GM18867 (cell line): ENCODE measurements around the gene LHFPL6.
A peak's percentile ranks its signal among the peaks of the same experiment; 100 is the strongest.

Source experiments
- ATAC-seq: cut with Tn5 transposase; IDR thresholded peaks from one replicate; pipeline ENCODE4 v1.9.1; 2021; ENCODE audit warnings: mild to moderate bottlenecking, moderate library complexity; ENCODE audit not compliant: unreplicated experiment

Gene LHFPL6

GRCh38 chr13:39397226-39397895, 205.6 kb downstream of the LHFPL6 start:
- no peak for ATAC-seq

- no peak for ATAC-seq
Observed at GRCh38 chr13:39394796-39395678, 208.0 kb downstream of the LHFPL6 start.

GRCh38 chr13:39391761-39392160, 211.2 kb downstream of the LHFPL6 start:
- no peak for ATAC-seq

- no peak for ATAC-seq
Observed at GRCh38 chr13:39389013-39389412, 214.0 kb downstream of the LHFPL6 start.

- no peak for ATAC-seq
Observed at GRCh38 chr13:39385621-39386231, 217.3 kb downstream of the LHFPL6 start.

GRCh38 chr13:39385154-39385553, 217.8 kb downstream of the LHFPL6 start:
- no peak for ATAC-seq

- ATAC-seq: no peak
Observed at GRCh38 chr13:39381456-39381855, 221.5 kb downstream of the LHFPL6 start.

- ATAC-seq: no peak
Observed at GRCh38 chr13:39379667-39380655, 223.0 kb downstream of the LHFPL6 start.

GRCh38 chr13:39379118-39379517, 223.9 kb downstream of the LHFPL6 start:
- ATAC-seq: peak; percentile 97

- no peak for ATAC-seq
Observed at GRCh38 chr13:39378306-39378705, 224.7 kb downstream of the LHFPL6 start.

- no peak for ATAC-seq
Observed at GRCh38 chr13:39377699-39378098, 225.3 kb downstream of the LHFPL6 start.

- ATAC-seq: no peak
Observed at GRCh38 chr13:39376076-39376475, 226.9 kb downstream of the LHFPL6 start.

- no peak for ATAC-seq
Observed at GRCh38 chr13:39375601-39376000, 227.4 kb downstream of the LHFPL6 start.

GRCh38 chr13:39374741-39375189, 228.2 kb downstream of the LHFPL6 start:
- ATAC-seq: no peak

GRCh38 chr13:39373145-39373544, 229.8 kb downstream of the LHFPL6 start:
- ATAC-seq: no peak

GRCh38 chr13:39371706-39372105, 231.3 kb downstream of the LHFPL6 start:
- ATAC-seq: no peak

- ATAC-seq: no peak
Observed at GRCh38 chr13:39370554-39370953, 232.4 kb downstream of the LHFPL6 start.

- no peak for ATAC-seq
Observed at GRCh38 chr13:39370048-39370447, 232.9 kb downstream of the LHFPL6 start.

GRCh38 chr13:39369161-39369890, 233.7 kb downstream of the LHFPL6 start:
- ATAC-seq: no peak

- ATAC-seq: no peak
Observed at GRCh38 chr13:39365879-39366278, 237.1 kb downstream of the LHFPL6 start.
